Astrocyte (in vitro differentiated cells and primary cell): ENCODE measurements around the gene CAPZB. TPM values are rescaled to one million over a fixed set of nuclear protein-coding genes. Genes with fewer than 3 reads are reported as not detected.

ENCODE experiments used
- DNase-seq: peaks from one replicate; pipeline ENCODE4 v3.0.0-alpha.2; 2010; ENCODE audit warnings: low read depth
- FAIRE-seq: peaks from 2 replicates; lab custom pipeline; 2011; peaks lifted over from hg19 to GRCh38; lab: Jason Lieb, UNC
- H2AFZ ChIP-seq: 2 replicates; pipeline ENCODE4 v1.6.0; 2012; ENCODE audit warnings: low read depth, low read length, inconsistent platforms
- H3K27ac ChIP-seq: 2 replicates; pipeline ENCODE4 v1.5.1; 2011; ENCODE audit warnings: low read depth, low read length, inconsistent platforms
- H3K27me3 ChIP-seq: 2 replicates; pipeline ENCODE4 v1.6.0; 2011; ENCODE audit warnings: low read length, inconsistent platforms; ENCODE audit not compliant: insufficient read depth
- H3K36me3 ChIP-seq: 2 replicates; pipeline ENCODE4 v1.5.1; 2011; ENCODE audit warnings: low read length, inconsistent platforms; ENCODE audit not compliant: insufficient read depth
- H3K4me1 ChIP-seq: 2 replicates; pipeline ENCODE4 v1.5.1; 2011; ENCODE audit warnings: low read length, inconsistent platforms; ENCODE audit not compliant: insufficient read depth
- H3K4me2 ChIP-seq: 2 replicates; pipeline ENCODE4 v1.6.0; 2012; ENCODE audit warnings: low read length, inconsistent platforms
- H3K4me3 ChIP-seq: 2 replicates; pipeline ENCODE4 v1.5.1; 2011; ENCODE audit warnings: low read depth, mild to moderate bottlenecking, low read length, inconsistent platforms; ENCODE audit not compliant: insufficient read depth
- H3K79me2 ChIP-seq: 2 replicates; pipeline ENCODE4 v1.6.0; 2012; ENCODE audit warnings: mild to moderate bottlenecking, low read length, inconsistent platforms; ENCODE audit not compliant: insufficient read depth
- H3K9ac ChIP-seq: 2 replicates; pipeline ENCODE4 v1.6.0; 2012; ENCODE audit warnings: mild to moderate bottlenecking, low read length, inconsistent platforms
- H3K9me3 ChIP-seq: 2 replicates; pipeline ENCODE4 v1.5.1; 2012; ENCODE audit warnings: low read depth, mild to moderate bottlenecking, low read length, inconsistent platforms; ENCODE audit not compliant: insufficient read depth
- H4K20me1 ChIP-seq: 2 replicates; pipeline ENCODE4 v1.6.0; 2012; ENCODE audit warnings: low read length, inconsistent platforms; ENCODE audit not compliant: insufficient read depth
- H3K27ac Mint-ChIP-seq: one replicate; pipeline ENCODE4 v1.8.0; 2021; ENCODE audit warnings: mild to moderate bottlenecking, mixed read lengths; ENCODE audit not compliant: unreplicated experiment
- H3K27me3 Mint-ChIP-seq: one replicate; pipeline ENCODE4 v1.8.0; 2021; ENCODE audit warnings: low read depth, mixed read lengths; ENCODE audit not compliant: unreplicated experiment
- H3K36me3 Mint-ChIP-seq: one replicate; pipeline ENCODE4 v1.8.0; 2021; ENCODE audit warnings: low read depth, mixed read lengths; ENCODE audit not compliant: unreplicated experiment
- H3K4me1 Mint-ChIP-seq: one replicate; pipeline ENCODE4 v1.8.0; 2021; ENCODE audit warnings: low read depth, mixed read lengths; ENCODE audit not compliant: unreplicated experiment
- H3K4me3 Mint-ChIP-seq: one replicate; pipeline ENCODE4 v1.8.0; 2021; ENCODE audit warnings: mild to moderate bottlenecking, moderate library complexity, mixed read lengths; ENCODE audit not compliant: unreplicated experiment
- H3K9me3 Mint-ChIP-seq: one replicate; pipeline ENCODE4 v1.8.0; 2021; ENCODE audit warnings: mild to moderate bottlenecking, mixed read lengths; ENCODE audit not compliant: unreplicated experiment
- EZH2 ChIP-seq: IDR thresholded peaks from 2 replicates; pipeline ENCODE4 v1.6.1; 2012; ENCODE audit warnings: mild to moderate bottlenecking, low read length, inconsistent platforms; ENCODE audit not compliant: insufficient read depth
- total RNA-seq: library from RNA; stranded (reverse); gene quantifications from 2 replicates; pipeline ENCODE4 v1.2.1, GENCODE V29; 2021
- TF ChIP-seq, protein P1 (sequence below): IDR thresholded peaks from 2 replicates; pipeline ENCODE4 v1.5.1; 2011; ENCODE audit warnings: low read depth, mild to moderate bottlenecking, inconsistent platforms, low read length, moderate library complexity; ENCODE audit not compliant: insufficient read depth

CAPZB gene
- total RNA-seq, 1 donor from 2014 or later: 458 TPM

DNA sequence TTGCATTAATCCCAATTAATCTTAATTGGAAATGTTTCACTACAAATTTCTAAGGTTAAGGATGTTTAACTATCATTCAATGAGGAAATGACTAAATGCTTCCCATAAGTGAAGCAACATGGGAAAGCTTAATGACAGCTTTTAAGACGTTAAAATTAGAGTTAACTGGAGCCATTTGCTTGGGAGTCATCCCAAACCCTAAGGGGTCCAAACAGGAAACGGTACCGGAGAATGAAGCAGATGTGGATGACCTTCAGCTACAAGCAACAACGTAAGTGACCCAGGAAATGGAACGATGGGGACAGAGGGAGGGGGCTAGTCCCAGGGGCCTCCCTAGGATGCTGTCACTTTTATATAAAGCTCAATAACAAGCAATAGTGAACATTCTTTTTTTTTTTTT, 62.2 kb downstream of the CAPZB start:
- no peak overlapping the region for H3K27ac ChIP-seq
- no peak overlapping the region for H3K9ac ChIP-seq
- peaks cover 99% of the 10 kb centered on the region for H4K20me1 ChIP-seq
- H3K79me2 ChIP-seq: peaks cover 100% of the 10 kb centered on the region
- no peak overlapping the region for H3K4me3 Mint-ChIP-seq
- no peak for DNase-seq
- H3K36me3 ChIP-seq: peaks cover 12% of the 10 kb centered on the region
- FAIRE-seq: no peak
- no peaks in the 10 kb centered on the region for H3K27me3 Mint-ChIP-seq
- peaks cover 20% of the 10 kb centered on the region for H3K4me1 ChIP-seq
- peaks cover 43% of the 10 kb centered on the region for H3K4me1 Mint-ChIP-seq
- no peak overlapping the region for H2AFZ ChIP-seq
- no peaks in the 10 kb centered on the region for H3K27me3 ChIP-seq
- H3K4me3 ChIP-seq: no peak overlapping the region
- H3K4me2 ChIP-seq: no peak overlapping the region
- peaks cover 9% of the 10 kb centered on the region for H3K36me3 Mint-ChIP-seq
- TF ChIP-seq EZH2: no peak
- TF ChIP-seq, protein P1, sequence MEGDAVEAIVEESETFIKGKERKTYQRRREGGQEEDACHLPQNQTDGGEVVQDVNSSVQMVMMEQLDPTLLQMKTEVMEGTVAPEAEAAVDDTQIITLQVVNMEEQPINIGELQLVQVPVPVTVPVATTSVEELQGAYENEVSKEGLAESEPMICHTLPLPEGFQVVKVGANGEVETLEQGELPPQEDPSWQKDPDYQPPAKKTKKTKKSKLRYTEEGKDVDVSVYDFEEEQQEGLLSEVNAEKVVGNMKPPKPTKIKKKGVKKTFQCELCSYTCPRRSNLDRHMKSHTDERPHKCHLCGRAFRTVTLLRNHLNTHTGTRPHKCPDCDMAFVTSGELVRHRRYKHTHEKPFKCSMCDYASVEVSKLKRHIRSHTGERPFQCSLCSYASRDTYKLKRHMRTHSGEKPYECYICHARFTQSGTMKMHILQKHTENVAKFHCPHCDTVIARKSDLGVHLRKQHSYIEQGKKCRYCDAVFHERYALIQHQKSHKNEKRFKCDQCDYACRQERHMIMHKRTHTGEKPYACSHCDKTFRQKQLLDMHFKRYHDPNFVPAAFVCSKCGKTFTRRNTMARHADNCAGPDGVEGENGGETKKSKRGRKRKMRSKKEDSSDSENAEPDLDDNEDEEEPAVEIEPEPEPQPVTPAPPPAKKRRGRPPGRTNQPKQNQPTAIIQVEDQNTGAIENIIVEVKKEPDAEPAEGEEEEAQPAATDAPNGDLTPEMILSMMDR: no peak
- H3K9me3 ChIP-seq: no peaks in the 10 kb centered on the region
- H3K9me3 Mint-ChIP-seq: peaks cover 3% of the 10 kb centered on the region
- no peak overlapping the region for H3K27ac Mint-ChIP-seq

DNA sequence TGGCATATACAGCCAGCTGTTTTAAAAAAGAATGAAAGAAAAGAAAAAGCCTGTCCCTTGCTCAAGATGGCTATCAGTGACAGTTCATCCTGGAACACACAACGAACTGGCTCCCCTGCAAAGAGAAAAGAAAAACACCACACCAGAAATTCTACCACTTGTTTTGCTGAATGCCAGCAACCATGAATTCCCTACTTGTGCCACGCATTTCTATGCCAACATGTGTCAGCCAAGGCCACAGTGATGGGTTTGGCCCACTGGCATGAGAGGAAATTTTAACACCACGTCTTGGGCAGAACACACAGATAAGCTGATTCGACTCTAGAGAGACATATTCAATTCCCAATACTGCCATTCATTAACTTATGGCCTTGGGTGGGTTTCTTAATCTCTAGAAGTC, 64.0 kb downstream of the CAPZB start:
- Histone ChIP-seq H3K4me2 (no peak overlapping the region), H3K9ac (no peak overlapping the region), H2AFZ (no peak overlapping the region), H3K27ac (no peak overlapping the region), H3K4me1 (peaks cover 7% of the 10 kb centered on the region), H3K4me3 (no peak overlapping the region), H3K9me3 (no peaks in the 10 kb centered on the region), H4K20me1 (peaks cover 99% of the 10 kb centered on the region), H3K36me3 (peaks cover 23% of the 10 kb centered on the region), H3K79me2 (peaks cover 100% of the 10 kb centered on the region), H3K27me3 (no peaks in the 10 kb centered on the region)
- Mint-ChIP-seq H3K4me1 (peaks cover 29% of the 10 kb centered on the region), H3K36me3 (peaks cover 9% of the 10 kb centered on the region), H3K27me3 (no peaks in the 10 kb centered on the region), H3K4me3 (peak overlapping the region; percentile 4), H3K9me3 (peaks cover 3% of the 10 kb centered on the region), H3K27ac (no peak overlapping the region)
- no peak for FAIRE-seq
- TF ChIP-seq EZH2: no peak
- no peak for DNase-seq

DNA sequence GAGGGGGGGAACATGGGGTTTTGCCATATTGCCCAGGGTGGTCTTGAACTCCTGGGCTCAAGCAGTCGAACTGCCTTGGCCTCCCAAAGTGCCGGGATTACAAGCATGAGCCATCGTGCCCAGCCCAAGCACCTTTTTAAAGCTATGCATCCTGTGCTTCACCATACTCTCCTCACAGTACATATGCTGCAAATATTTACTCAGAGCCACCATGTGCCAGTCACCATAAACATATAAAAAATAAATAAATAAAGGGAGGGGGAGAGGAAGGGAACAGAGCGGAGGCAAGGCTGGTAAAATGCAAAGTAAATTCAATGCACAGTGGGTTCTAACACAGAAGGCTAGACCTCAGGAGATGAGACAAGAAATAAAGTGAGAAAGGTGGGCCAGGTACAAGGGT, 64.7 kb downstream of the CAPZB start:
- FAIRE-seq (no peak), DNase-seq (no peak)
- H3K27me3 ChIP-seq: no peaks in the 10 kb centered on the region
- peaks cover 99% of the 10 kb centered on the region for H4K20me1 ChIP-seq
- peaks cover 100% of the 10 kb centered on the region for H3K79me2 ChIP-seq
- Mint-ChIP-seq H3K9me3 (peaks cover 3% of the 10 kb centered on the region), H3K4me1 (peaks cover 22% of the 10 kb centered on the region), H3K27ac (no peak overlapping the region), H3K36me3 (peaks cover 9% of the 10 kb centered on the region), H3K4me3 (no peak overlapping the region), H3K27me3 (no peaks in the 10 kb centered on the region)
- H2AFZ ChIP-seq: no peak overlapping the region
- H3K4me1 ChIP-seq: peaks cover 7% of the 10 kb centered on the region
- H3K4me3 ChIP-seq: no peak overlapping the region
- H3K9ac ChIP-seq: no peak overlapping the region
- H3K27ac ChIP-seq: no peak overlapping the region
- no peak for TF ChIP-seq EZH2
- TF ChIP-seq, protein P1: no peak
- H3K4me2 ChIP-seq: no peak overlapping the region
- H3K36me3 ChIP-seq: peaks cover 26% of the 10 kb centered on the region
- no peaks in the 10 kb centered on the region for H3K9me3 ChIP-seq
